K562 (cell line): ENCODE data around the gene ADGRF5. TPM values are rescaled to one million over a fixed set of nuclear protein-coding genes. Genes with fewer than 3 reads are reported as not detected.

Experiments
- ATAC-seq: fragments of 200-7000 bp; cut with Tn5 transposase; 3 replicates; pipeline ENCODE4 v1.9.1; 2020; ENCODE audit warnings: moderate library complexity
- BruUV-seq: library from RNA; stranded (reverse); fragments of 400-500 nt; replicated peaks from 2 replicates; lab custom pipeline; 2021; lab: Mats Ljungman, UMichigan
- CTCF ChIA-PET: fragments of 300-600 bp; formaldehyde crosslinking; extraction: SDS; loops from one replicate; lab custom pipeline; 2021; ENCODE audit warnings: low intra/inter-chr PET ratio; lab: Yijun Ruan, JAX
- POLR2A ChIA-PET: fragments of 300-600, 350-650 bp; sonication (Branson Sonifier 250); formaldehyde crosslinking; extraction: SDS; loops from one replicate; lab custom pipeline; 2021; ENCODE audit warnings: antibody characterized with exemption, inconsistent platforms; lab: Yijun Ruan, JAX
- DNase-seq, 4 experiments: peaks; one replicate each; pipeline versions ENCODE4 v3.0.0 to v3.0.0-alpha.2; 2011 to 2018; ENCODE audit warnings: low spot score in 3 of 4, mixed read lengths in 3 of 4; ENCODE audit errors: extremely low read depth in 1 of 4
- FAIRE-seq: peaks from 2 replicates; lab custom pipeline; 2011; peaks lifted over from hg19 to GRCh38; lab: Jason Lieb, UNC
- H2AFZ ChIP-seq: 2 replicates; pipeline ENCODE4 v1.6.0; 2011; ENCODE audit warnings: low read depth, low read length, control low read depth, inconsistent platforms
- H3K27ac ChIP-seq: fragments of 200-600 bp; 3 replicates; pipeline ENCODE4 v1.8.0; 2011; ENCODE audit warnings: low read depth, mild to moderate bottlenecking, control low read depth, inconsistent platforms, low read length, moderate library complexity, mixed read lengths; ENCODE audit errors: extremely low read depth
- H3K27me3 ChIP-seq, 2 experiments: fragments of 300-600 bp in 1 of 2; 2 replicates in 1 of 2; 3 replicates in 1 of 2; pipeline versions ENCODE4 v1.6.0 to v1.8.0; 2011; ENCODE audit warnings: inconsistent platforms in 2 of 2, low read length in 2 of 2, mild to moderate bottlenecking in 1 of 2, mixed read lengths in 1 of 2, moderate library complexity in 1 of 2; ENCODE audit not compliant: control insufficient read depth in 2 of 2, insufficient read depth in 2 of 2
- H3K36me3 ChIP-seq: fragments of 300-600 bp; 3 replicates; pipeline ENCODE4 v1.8.0; 2011; ENCODE audit warnings: mild to moderate bottlenecking, low read length, inconsistent platforms; ENCODE audit not compliant: control insufficient read depth, insufficient read depth
- H3K4me1 ChIP-seq, 2 experiments: fragments of 200-600 bp in 1 of 2; replicated peaks in 1 of 2; 2 replicates in 1 of 2; 3 replicates in 1 of 2; pipeline versions ENCODE4 v1.5.1 to v1.8.0; 2011; ENCODE audit warnings: inconsistent platforms in 2 of 2, low read length in 2 of 2, mild to moderate bottlenecking in 1 of 2, mixed read lengths in 1 of 2, moderate library complexity in 1 of 2; ENCODE audit not compliant: control insufficient read depth in 2 of 2, insufficient read depth in 2 of 2
- H3K4me2 ChIP-seq: 2 replicates; pipeline ENCODE4 v1.6.1; 2011; ENCODE audit warnings: low read length, control low read depth, inconsistent platforms, mixed read lengths; ENCODE audit not compliant: insufficient read depth
- H3K4me3 ChIP-seq: fragments of 200-600 bp; sonication (generic), shearing (Covaris generic); 2 replicates; pipeline ENCODE4 v1.5.1; 2016; ENCODE audit warnings: control low read depth, inconsistent platforms
- H3K79me2 ChIP-seq: fragments of 200-600 bp; 3 replicates; pipeline ENCODE4 v1.8.0; 2011; ENCODE audit warnings: low read length, inconsistent platforms; ENCODE audit not compliant: control insufficient read depth, insufficient read depth
- H3K9ac ChIP-seq, 2 experiments: 2 replicates each; pipeline versions ENCODE4 v1.6.0 to v1.6.1; 2011; ENCODE audit warnings: low read depth in 2 of 2, low read length in 2 of 2, control low read depth in 1 of 2, inconsistent platforms in 1 of 2, mild to moderate bottlenecking in 1 of 2, mixed read lengths in 1 of 2; ENCODE audit not compliant: insufficient read depth in 1 of 2
- H3K9me1 ChIP-seq: one replicate; pipeline ENCODE4 v1.6.0; 2011; ENCODE audit warnings: inconsistent platforms, mild to moderate bottlenecking, low read length, moderate library complexity; ENCODE audit not compliant: control insufficient read depth, insufficient read depth
- H3K9me3 ChIP-seq: replicated peaks from 2 replicates; pipeline ENCODE4 v1.5.1; 2011; ENCODE audit warnings: low read depth, low read length, inconsistent platforms; ENCODE audit not compliant: control insufficient read depth, insufficient read depth
- H4K20me1 ChIP-seq: replicated peaks from 2 replicates; pipeline ENCODE4 v1.6.1; 2011; ENCODE audit warnings: low read length, inconsistent platforms, mixed read lengths; ENCODE audit not compliant: control insufficient read depth, insufficient read depth
- ARID2 ChIP-seq: fragments of 450-650 bp; IDR thresholded peaks from 2 replicates; pipeline ENCODE4 v1.6.1; 2017; ENCODE audit warnings: antibody characterized with exemption, mild to moderate bottlenecking
- CHCHD3 ChIP-seq: fragments of 250-450 bp; sonication (Bioruptor Pico); IDR thresholded peaks from 2 replicates; pipeline ENCODE4 v2.1.2; 2022; ENCODE audit warnings: mild to moderate bottlenecking
- ERF ChIP-seq: fragments of 450-650 bp; formaldehyde crosslinking; IDR thresholded peaks from 2 replicates; pipeline ENCODE4 v1.4.0; 2020; ENCODE audit warnings: mild to moderate bottlenecking, mixed read lengths
- FUS ChIP-seq: fragments of 200-400 bp; formaldehyde crosslinking; optimal IDR thresholded peaks from 2 replicates; pipeline ENCODE3; 2017; ENCODE audit warnings: low read depth, low read length
- HNRNPH1 ChIP-seq: fragments of 200-400 bp; formaldehyde crosslinking; optimal IDR thresholded peaks from 2 replicates; pipeline ENCODE3; 2017; ENCODE audit warnings: low read depth, mild to moderate bottlenecking, low read length, moderate library complexity
- HSF4 ChIP-seq: fragments of 250-450 bp; sonication (Bioruptor Pico); IDR thresholded peaks from 2 replicates; pipeline ENCODE4 v2.1.2; 2022; ENCODE audit warnings: mild to moderate bottlenecking, moderate library complexity, borderline replicate concordance
- MAFG ChIP-seq: fragments of 450-650 bp; conservative IDR thresholded peaks from 2 replicates; pipeline ENCODE4 v1.6.1; 2016; ENCODE audit warnings: missing genetic modification characterization, missing compliant biosample characterization
- POLR2G ChIP-seq: fragments of 200-400 bp; formaldehyde crosslinking; IDR thresholded peaks from 2 replicates; pipeline ENCODE4 v1.6.1; 2017; ENCODE audit warnings: low read depth, mild to moderate bottlenecking, antibody characterized with exemption, low read length, moderate library complexity
- YBX1 ChIP-seq: fragments of 450-650 bp; IDR thresholded peaks from 2 replicates; pipeline ENCODE4 v1.7.1; 2016; ENCODE audit warnings: mild to moderate bottlenecking
- ZNF668 ChIP-seq: fragments of 250-450 bp; sonication (Bioruptor Pico); IDR thresholded peaks from 2 replicates; pipeline ENCODE4 v1.8.0; 2022; ENCODE audit warnings: mild to moderate bottlenecking, inconsistent platforms
- WGBS: fragments of 100-300 bp; shearing (Covaris generic); methylation state at CpG from one replicate; pipeline ENCODE4 v1.1.6; 2016; ENCODE audit warnings: low coverage, mixed read lengths; ENCODE audit not compliant: insufficient coverage; ENCODE audit errors: missing lambda C conversion rate; 5-methylcytosine and 5-hydroxymethylcytosine counted together
- in situ Hi-C: fragments of 300-500 bp; cut with MboI; formaldehyde crosslinking; loops from 4 replicates; pipeline ENCODE4 v1.15.0; 2018; ENCODE audit warnings: inconsistent platforms, mixed read lengths
- intact Hi-C: fragments of 100-400 bp; cut with micrococcal nuclease; formaldehyde crosslinking; loops from 2 replicates; pipeline ENCODE4 v1.14.2; 2022
- polyA plus RNA-seq, 8 experiments: library from polyadenylated mRNA; depleted of rRNA in 4 of 8; stranded (reverse) in 5 of 8; unstranded in 3 of 8; fragments of >200 nt; fragmentation: Nextera tagmentation in 2 of 8; fragmentation: Illumina TruSeq in 1 of 8; extraction: Ambion mirVana in 2 of 8; extraction: Trizol in 1 of 8; gene quantifications; 2 replicates each; pipeline versions ENCODE4 v1.2.1 to v1.2.3, GENCODE V29; 2011 to 2014; ENCODE audit warnings: inconsistent platforms in 1 of 8, missing spikeins in 1 of 8
- total RNA-seq, 7 experiments: library from RNA; depleted of rRNA in 6 of 7; stranded (reverse); fragments of >200 nt in 6 of 7; fragmentation: Illumina TruSeq in 2 of 7; extraction: Trizol in 2 of 7; gene quantifications; 2 replicates each; pipeline versions ENCODE4 v1.2.1 to v1.2.3, GENCODE V29; 2011 to 2021; ENCODE audit warnings: low replicate concordance in 1 of 7
- TF ChIP-seq, protein P1 (sequence below): fragments of 450-650 bp; formaldehyde crosslinking; IDR thresholded peaks from 2 replicates; pipeline ENCODE4 v1.4.0; 2020; ENCODE audit warnings: mild to moderate bottlenecking
- TF ChIP-seq, protein P2 (sequence below), 2 experiments: fragments of 450-650 bp in 1 of 2; IDR thresholded peaks; 2 replicates each; pipeline ENCODE4 v1.6.1; 2011 to 2017; ENCODE audit warnings: low read depth in 2 of 2, antibody characterized with exemption in 1 of 2, borderline replicate concordance in 1 of 2, low read length in 1 of 2, mild to moderate bottlenecking in 1 of 2, mixed read lengths in 1 of 2; ENCODE audit not compliant: control insufficient read depth in 1 of 2

Gene ADGRF5
- total and polyA plus RNA-seq, 9 of the 15 experiments (the other 6 are each of a cell fraction or from before 2014, with no cell fraction given): 0.07 TPM; not detected in 8

DNA sequence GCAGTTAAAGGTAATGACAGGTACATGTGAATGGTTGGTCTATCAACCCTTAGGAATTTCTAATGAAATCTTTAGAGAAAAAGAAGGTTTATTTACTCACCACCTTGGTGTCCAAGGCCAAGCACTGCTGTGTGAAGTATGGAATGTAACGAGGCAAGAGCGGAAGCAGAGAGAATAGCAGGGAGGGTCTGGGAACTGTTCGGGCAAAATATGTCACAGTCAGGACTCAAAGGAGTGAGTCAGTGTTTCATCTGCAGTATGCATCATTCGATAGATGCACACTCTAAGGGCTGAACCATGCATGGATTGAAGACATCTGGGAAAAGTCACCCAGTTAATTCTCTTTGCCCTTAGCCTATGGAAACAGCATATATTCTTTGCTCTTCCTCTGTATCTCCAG is 33.2 kb downstream of the ADGRF5 start:
- ChIA-PET CTCF (no interaction called here), POLR2A (no interaction called here)
- H3K9ac ChIP-seq: no peak overlapping the region
- H3K4me2 ChIP-seq: no peak overlapping the region
- no peak for ATAC-seq
- no peaks in the 10 kb centered on the region for H3K4me1 ChIP-seq
- no peak for FAIRE-seq
- H3K9me3 ChIP-seq: no peaks in the 10 kb centered on the region
- no TSS peak for BruUV-seq
- H3K36me3 ChIP-seq: no peaks in the 10 kb centered on the region
- no peaks in the 10 kb centered on the region for H3K27me3 ChIP-seq
- no peak overlapping the region for H2AFZ ChIP-seq
- TF ChIP-seq POLR2G (no peak), ZNF668 (CRISPR knock-in tag) (no peak), MAFG (tag) (no peak), HNRNPH1 (no peak), FUS (no peak), ARID2 (no peak), ERF (CRISPR knock-in tag) (no peak), HSF4 (no peak), CHCHD3 (CRISPR knock-in tag) (no peak), YBX1 (no peak)
- TF ChIP-seq, protein P1, sequence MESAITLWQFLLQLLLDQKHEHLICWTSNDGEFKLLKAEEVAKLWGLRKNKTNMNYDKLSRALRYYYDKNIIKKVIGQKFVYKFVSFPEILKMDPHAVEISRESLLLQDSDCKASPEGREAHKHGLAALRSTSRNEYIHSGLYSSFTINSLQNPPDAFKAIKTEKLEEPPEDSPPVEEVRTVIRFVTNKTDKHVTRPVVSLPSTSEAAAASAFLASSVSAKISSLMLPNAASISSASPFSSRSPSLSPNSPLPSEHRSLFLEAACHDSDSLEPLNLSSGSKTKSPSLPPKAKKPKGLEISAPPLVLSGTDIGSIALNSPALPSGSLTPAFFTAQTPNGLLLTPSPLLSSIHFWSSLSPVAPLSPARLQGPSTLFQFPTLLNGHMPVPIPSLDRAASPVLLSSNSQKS: no peak
- TF ChIP-seq, protein P2, sequence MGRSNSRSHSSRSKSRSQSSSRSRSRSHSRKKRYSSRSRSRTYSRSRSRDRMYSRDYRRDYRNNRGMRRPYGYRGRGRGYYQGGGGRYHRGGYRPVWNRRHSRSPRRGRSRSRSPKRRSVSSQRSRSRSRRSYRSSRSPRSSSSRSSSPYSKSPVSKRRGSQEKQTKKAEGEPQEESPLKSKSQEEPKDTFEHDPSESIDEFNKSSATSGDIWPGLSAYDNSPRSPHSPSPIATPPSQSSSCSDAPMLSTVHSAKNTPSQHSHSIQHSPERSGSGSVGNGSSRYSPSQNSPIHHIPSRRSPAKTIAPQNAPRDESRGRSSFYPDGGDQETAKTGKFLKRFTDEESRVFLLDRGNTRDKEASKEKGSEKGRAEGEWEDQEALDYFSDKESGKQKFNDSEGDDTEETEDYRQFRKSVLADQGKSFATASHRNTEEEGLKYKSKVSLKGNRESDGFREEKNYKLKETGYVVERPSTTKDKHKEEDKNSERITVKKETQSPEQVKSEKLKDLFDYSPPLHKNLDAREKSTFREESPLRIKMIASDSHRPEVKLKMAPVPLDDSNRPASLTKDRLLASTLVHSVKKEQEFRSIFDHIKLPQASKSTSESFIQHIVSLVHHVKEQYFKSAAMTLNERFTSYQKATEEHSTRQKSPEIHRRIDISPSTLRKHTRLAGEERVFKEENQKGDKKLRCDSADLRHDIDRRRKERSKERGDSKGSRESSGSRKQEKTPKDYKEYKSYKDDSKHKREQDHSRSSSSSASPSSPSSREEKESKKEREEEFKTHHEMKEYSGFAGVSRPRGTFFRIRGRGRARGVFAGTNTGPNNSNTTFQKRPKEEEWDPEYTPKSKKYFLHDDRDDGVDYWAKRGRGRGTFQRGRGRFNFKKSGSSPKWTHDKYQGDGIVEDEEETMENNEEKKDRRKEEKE (IDR thresholded peaks at IDR 0.05; ENCODE audit: borderline replicate concordance in 1 of 2, control insufficient read depth in 1 of 2, low read depth in 2 of 2, low read length in 1 of 2): no peak
- 2% methylated on average over 4 of the region's 4 CpGs for WGBS
- H3K27ac ChIP-seq: no peak overlapping the region
- in situ Hi-C loops: no loop called here
- H3K9me1 ChIP-seq: no peaks in the 10 kb centered on the region
- intact Hi-C loops: no loop called here
- H4K20me1 ChIP-seq: no peaks in the 10 kb centered on the region
- H3K4me3 ChIP-seq: no peak overlapping the region
- no peaks in the 10 kb centered on the region for H3K79me2 ChIP-seq
- no peak for DNase-seq
